HEK293 (cell line): Measurements from ENCODE around the gene STK11.

Experiments used
- CTCF ChIA-PET: fragments of 350-600 bp; formaldehyde crosslinking; extraction: SDS; loops from one replicate; lab custom pipeline; 2021; ENCODE audit warnings: antibody characterized with exemption; lab: Yijun Ruan, JAX
- POLR2A ChIA-PET: fragments of 300-600 bp; formaldehyde crosslinking; extraction: SDS; loops from one replicate; lab custom pipeline; 2020; ENCODE audit warnings: antibody characterized with exemption, inconsistent platforms; lab: Yijun Ruan, JAX
- H3K27ac ChIP-seq: fragments of 200-500 bp; sonication (Bioruptor generic); 2 replicates; pipeline ENCODE4 v1.5.1; 2014; ENCODE audit warnings: low read depth, low read length, control low read depth, inconsistent platforms; ENCODE audit errors: extremely low read depth
- H3K36me3 ChIP-seq, 2 experiments: fragments of 200-500 bp in 1 of 2; sonication (Bioruptor generic) in 1 of 2; 1 replicate in 1 of 2; 2 replicates in 1 of 2; pipeline ENCODE4 v1.5.1; 2014 to 2017; ENCODE audit warnings: inconsistent platforms in 2 of 2, low read length in 2 of 2; ENCODE audit not compliant: control insufficient read depth in 2 of 2, insufficient read depth in 1 of 2
- H3K4me1 ChIP-seq: fragments of 200-500 bp; sonication (Bioruptor generic); 2 replicates; pipeline ENCODE4 v1.5.1; 2014; ENCODE audit warnings: mild to moderate bottlenecking, low read length, inconsistent platforms; ENCODE audit not compliant: control insufficient read depth, insufficient read depth
- H3K4me3 ChIP-seq: 2 replicates; pipeline ENCODE4 v1.5.1; 2011; ENCODE audit warnings: low read depth, mild to moderate bottlenecking, control low read depth, low read length, moderate library complexity
- H3K9me3 ChIP-seq: fragments of 200-500 bp; sonication (Bioruptor generic); 2 replicates; pipeline ENCODE4 v1.5.1; 2014; ENCODE audit warnings: low read depth, low read length, inconsistent platforms; ENCODE audit not compliant: control insufficient read depth, insufficient read depth
- EGR2 ChIP-seq: fragments of 450-650 bp; formaldehyde crosslinking; IDR thresholded peaks from 2 replicates; pipeline ENCODE4 v1.5.1; 2016; ENCODE audit warnings: low read depth, missing biosample characterization, missing genetic modification characterization
- GLIS1 ChIP-seq: fragments of 450-650 bp; formaldehyde crosslinking; IDR thresholded peaks from 2 replicates; pipeline ENCODE4 v1.5.1; 2016; ENCODE audit warnings: missing biosample characterization, missing genetic modification characterization
- GLIS2 ChIP-seq: fragments of 450-650 bp; formaldehyde crosslinking; IDR thresholded peaks from 2 replicates; pipeline ENCODE4 v1.5.1; 2016; ENCODE audit warnings: missing biosample characterization, missing genetic modification characterization
- IKZF3 ChIP-seq: fragments of 450-650 bp; IDR thresholded peaks from 2 replicates; pipeline ENCODE4 v1.5.0; 2018; ENCODE audit warnings: missing biosample characterization, mild to moderate bottlenecking, missing genetic modification characterization, moderate library complexity
- KLF7 ChIP-seq: fragments of 450-650 bp; formaldehyde crosslinking; IDR thresholded peaks from 2 replicates; pipeline ENCODE4 v1.5.1; 2016; ENCODE audit warnings: missing biosample characterization, missing genetic modification characterization, borderline replicate concordance
- KLF9 ChIP-seq: fragments of 450-650 bp; formaldehyde crosslinking; IDR thresholded peaks from 2 replicates; pipeline ENCODE4 v1.5.1; 2016; ENCODE audit warnings: missing biosample characterization, missing genetic modification characterization, low read depth
- SP7 ChIP-seq: fragments of 450-650 bp; formaldehyde crosslinking; IDR thresholded peaks from 2 replicates; pipeline ENCODE4 v1.5.1; 2016; ENCODE audit warnings: missing biosample characterization, missing genetic modification characterization
- ZBTB49 ChIP-seq: fragments of 450-650 bp; formaldehyde crosslinking; IDR thresholded peaks from 2 replicates; pipeline ENCODE4 v1.5.1; 2016; ENCODE audit warnings: missing biosample characterization, missing genetic modification characterization, low read depth
- ZBTB7A ChIP-seq: fragments of 450-650 bp; formaldehyde crosslinking; IDR thresholded peaks from 2 replicates; pipeline ENCODE4 v1.5.1; 2016; ENCODE audit warnings: low read depth, missing biosample characterization, missing genetic modification characterization
- ZFHX2 ChIP-seq: fragments of 450-650 bp; formaldehyde crosslinking; conservative IDR thresholded peaks from 2 replicates; pipeline ENCODE4 v1.5.1; 2016; ENCODE audit warnings: missing biosample characterization, missing genetic modification characterization
- ZNF394 ChIP-seq: fragments of 450-650 bp; formaldehyde crosslinking; IDR thresholded peaks from 2 replicates; pipeline ENCODE4 v1.5.1; 2016; ENCODE audit warnings: missing biosample characterization, missing genetic modification characterization, mild to moderate bottlenecking, moderate library complexity, borderline replicate concordance
- ZNF529 ChIP-seq: fragments of 450-650 bp; formaldehyde crosslinking; IDR thresholded peaks from 2 replicates; pipeline ENCODE4 v1.5.1; 2017; ENCODE audit warnings: missing genetic modification characterization, missing biosample characterization; ENCODE audit not compliant: insufficient replicate concordance
- ZNF580 ChIP-seq: fragments of 450-650 bp; formaldehyde crosslinking; IDR thresholded peaks from 2 replicates; pipeline ENCODE4 v1.5.1; 2016; ENCODE audit warnings: missing biosample characterization, missing genetic modification characterization
- ZNF610 ChIP-seq: fragments of 450-650 bp; formaldehyde crosslinking; IDR thresholded peaks from 2 replicates; pipeline ENCODE4 v1.5.1; 2016; ENCODE audit warnings: missing biosample characterization, missing genetic modification characterization, borderline replicate concordance
- TF ChIP-seq, protein P1 (sequence below): fragments of 450-650 bp; formaldehyde crosslinking; IDR thresholded peaks from 2 replicates; pipeline ENCODE4 v1.5.1; 2016; ENCODE audit warnings: missing biosample characterization, missing genetic modification characterization
- TF ChIP-seq, protein P2 (sequence below): fragments of 450-650 bp; formaldehyde crosslinking; IDR thresholded peaks from 2 replicates; pipeline ENCODE4 v1.5.1; 2016; ENCODE audit warnings: missing biosample characterization, missing genetic modification characterization
- TF ChIP-seq, protein P3 (sequence below): fragments of 450-650 bp; formaldehyde crosslinking; IDR thresholded peaks from 2 replicates; pipeline ENCODE4 v1.5.1; 2016; ENCODE audit warnings: missing biosample characterization, missing genetic modification characterization, borderline replicate concordance
- TF ChIP-seq, protein P4 (sequence below): fragments of 450-650 bp; formaldehyde crosslinking; IDR thresholded peaks from 2 replicates; pipeline ENCODE4 v1.5.1; 2016; ENCODE audit warnings: missing biosample characterization, missing genetic modification characterization
- TF ChIP-seq, protein P5 (sequence below): fragments of 450-650 bp; formaldehyde crosslinking; IDR thresholded peaks from 2 replicates; pipeline ENCODE4 v1.5.1; 2016; ENCODE audit warnings: missing biosample characterization, missing genetic modification characterization

Gene STK11

GRCh38 chr19:1247748-1248138 lies 42.2 kb downstream of the STK11 start:
- peaks cover 0 to 21% of the 10 kb centered on the region in 2 experiments; a peak in 1 of 3 replicates for H3K36me3 ChIP-seq
- H3K4me1 ChIP-seq = peaks cover 4% of the 10 kb centered on the region; the same call in 1 of the 2 replicates
- H3K4me3 ChIP-seq = no peak overlapping the region
- ChIA-PET CTCF (interaction anchor here (5.5 kb wide), 1 partner anchor 17 kb away, joined by 299 read pairs; the partner anchor contains the start of gene CIRBP), POLR2A (interaction anchor here (7.7 kb wide), 1 partner anchor 22 kb away, joined by 231 read pairs; the partner anchor contains the start of gene CIRBP)
- H3K9me3 ChIP-seq = no peaks in the 10 kb centered on the region
- TF ChIP-seq ZBTB49 (tag by site-specific recombination) = no peak
- TF ChIP-seq ZNF580 = peak; percentile 61; the same call in 1 of the 2 replicates
- TF ChIP-seq, protein P1, sequence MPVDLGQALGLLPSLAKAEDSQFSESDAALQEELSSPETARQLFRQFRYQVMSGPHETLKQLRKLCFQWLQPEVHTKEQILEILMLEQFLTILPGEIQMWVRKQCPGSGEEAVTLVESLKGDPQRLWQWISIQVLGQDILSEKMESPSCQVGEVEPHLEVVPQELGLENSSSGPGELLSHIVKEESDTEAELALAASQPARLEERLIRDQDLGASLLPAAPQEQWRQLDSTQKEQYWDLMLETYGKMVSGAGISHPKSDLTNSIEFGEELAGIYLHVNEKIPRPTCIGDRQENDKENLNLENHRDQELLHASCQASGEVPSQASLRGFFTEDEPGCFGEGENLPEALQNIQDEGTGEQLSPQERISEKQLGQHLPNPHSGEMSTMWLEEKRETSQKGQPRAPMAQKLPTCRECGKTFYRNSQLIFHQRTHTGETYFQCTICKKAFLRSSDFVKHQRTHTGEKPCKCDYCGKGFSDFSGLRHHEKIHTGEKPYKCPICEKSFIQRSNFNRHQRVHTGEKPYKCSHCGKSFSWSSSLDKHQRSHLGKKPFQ (tag by site-specific recombination) = no peak
- TF ChIP-seq, protein P2, sequence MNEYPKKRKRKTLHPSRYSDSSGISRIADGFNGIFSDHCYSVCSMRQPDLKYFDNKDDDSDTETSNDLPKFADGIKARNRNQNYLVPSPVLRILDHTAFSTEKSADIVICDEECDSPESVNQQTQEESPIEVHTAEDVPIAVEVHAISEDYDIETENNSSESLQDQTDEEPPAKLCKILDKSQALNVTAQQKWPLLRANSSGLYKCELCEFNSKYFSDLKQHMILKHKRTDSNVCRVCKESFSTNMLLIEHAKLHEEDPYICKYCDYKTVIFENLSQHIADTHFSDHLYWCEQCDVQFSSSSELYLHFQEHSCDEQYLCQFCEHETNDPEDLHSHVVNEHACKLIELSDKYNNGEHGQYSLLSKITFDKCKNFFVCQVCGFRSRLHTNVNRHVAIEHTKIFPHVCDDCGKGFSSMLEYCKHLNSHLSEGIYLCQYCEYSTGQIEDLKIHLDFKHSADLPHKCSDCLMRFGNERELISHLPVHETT (tag by site-specific recombination) = peak; percentile 20; the same call in 1 of the 2 replicates
- TF ChIP-seq, protein P3, sequence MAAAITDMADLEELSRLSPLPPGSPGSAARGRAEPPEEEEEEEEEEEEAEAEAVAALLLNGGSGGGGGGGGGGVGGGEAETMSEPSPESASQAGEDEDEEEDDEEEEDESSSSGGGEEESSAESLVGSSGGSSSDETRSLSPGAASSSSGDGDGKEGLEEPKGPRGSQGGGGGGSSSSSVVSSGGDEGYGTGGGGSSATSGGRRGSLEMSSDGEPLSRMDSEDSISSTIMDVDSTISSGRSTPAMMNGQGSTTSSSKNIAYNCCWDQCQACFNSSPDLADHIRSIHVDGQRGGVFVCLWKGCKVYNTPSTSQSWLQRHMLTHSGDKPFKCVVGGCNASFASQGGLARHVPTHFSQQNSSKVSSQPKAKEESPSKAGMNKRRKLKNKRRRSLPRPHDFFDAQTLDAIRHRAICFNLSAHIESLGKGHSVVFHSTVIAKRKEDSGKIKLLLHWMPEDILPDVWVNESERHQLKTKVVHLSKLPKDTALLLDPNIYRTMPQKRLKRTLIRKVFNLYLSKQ (tag by site-specific recombination) = no peak
- TF ChIP-seq, protein P4, sequence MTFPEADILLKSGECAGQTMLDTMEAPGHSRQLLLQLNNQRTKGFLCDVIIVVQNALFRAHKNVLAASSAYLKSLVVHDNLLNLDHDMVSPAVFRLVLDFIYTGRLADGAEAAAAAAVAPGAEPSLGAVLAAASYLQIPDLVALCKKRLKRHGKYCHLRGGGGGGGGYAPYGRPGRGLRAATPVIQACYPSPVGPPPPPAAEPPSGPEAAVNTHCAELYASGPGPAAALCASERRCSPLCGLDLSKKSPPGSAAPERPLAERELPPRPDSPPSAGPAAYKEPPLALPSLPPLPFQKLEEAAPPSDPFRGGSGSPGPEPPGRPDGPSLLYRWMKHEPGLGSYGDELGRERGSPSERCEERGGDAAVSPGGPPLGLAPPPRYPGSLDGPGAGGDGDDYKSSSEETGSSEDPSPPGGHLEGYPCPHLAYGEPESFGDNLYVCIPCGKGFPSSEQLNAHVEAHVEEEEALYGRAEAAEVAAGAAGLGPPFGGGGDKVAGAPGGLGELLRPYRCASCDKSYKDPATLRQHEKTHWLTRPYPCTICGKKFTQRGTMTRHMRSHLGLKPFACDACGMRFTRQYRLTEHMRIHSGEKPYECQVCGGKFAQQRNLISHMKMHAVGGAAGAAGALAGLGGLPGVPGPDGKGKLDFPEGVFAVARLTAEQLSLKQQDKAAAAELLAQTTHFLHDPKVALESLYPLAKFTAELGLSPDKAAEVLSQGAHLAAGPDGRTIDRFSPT (tag by site-specific recombination) = 0 out of 2 replicates have a peak, but pooled peaks have one; percentile 65
- peak; percentile 59; the same call in 1 of the 2 replicates for TF ChIP-seq ZBTB7A (tag by site-specific recombination)
- H3K27ac ChIP-seq = no peak overlapping the region

- Histone ChIP-seq H3K4me3 (peak within 1 kb of the TSS; percentile 67), H3K9me3 (no peaks in the 10 kb centered on the region), H3K4me1 (peaks cover 4% of the 10 kb centered on the region; the same call in 1 of the 2 replicates), H3K36me3 (peaks cover 0 to 21% of the 10 kb centered on the region in 2 experiments; a peak in 1 of 3 replicates), H3K27ac (peak within 1 kb of the TSS; percentile 95)
- ChIA-PET POLR2A (interaction anchor here (0.9 to 1.0 kb wide), 2 partner anchors 18 to 21 kb away, joined by 4 to 17 read pairs; partner anchors contain the start of gene CIRBP), CTCF (no interaction called here)
- TF ChIP-seq ZNF394 (tag by site-specific recombination) = peak; percentile 41; the same call in 1 of the 2 replicates
- TF ChIP-seq GLIS1 (tag by site-specific recombination) = 0 out of 2 replicates have a peak, but pooled peaks have one; percentile 89
- TF ChIP-seq IKZF3 (tag by site-specific recombination) = peak; percentile 85; the same call in 1 of the 2 replicates
- peak; percentile 38 for TF ChIP-seq ZFHX2
- TF ChIP-seq KLF9 (tag by site-specific recombination) = peak; percentile 4; the same call in 1 of the 2 replicates
- TF ChIP-seq, protein P5, sequence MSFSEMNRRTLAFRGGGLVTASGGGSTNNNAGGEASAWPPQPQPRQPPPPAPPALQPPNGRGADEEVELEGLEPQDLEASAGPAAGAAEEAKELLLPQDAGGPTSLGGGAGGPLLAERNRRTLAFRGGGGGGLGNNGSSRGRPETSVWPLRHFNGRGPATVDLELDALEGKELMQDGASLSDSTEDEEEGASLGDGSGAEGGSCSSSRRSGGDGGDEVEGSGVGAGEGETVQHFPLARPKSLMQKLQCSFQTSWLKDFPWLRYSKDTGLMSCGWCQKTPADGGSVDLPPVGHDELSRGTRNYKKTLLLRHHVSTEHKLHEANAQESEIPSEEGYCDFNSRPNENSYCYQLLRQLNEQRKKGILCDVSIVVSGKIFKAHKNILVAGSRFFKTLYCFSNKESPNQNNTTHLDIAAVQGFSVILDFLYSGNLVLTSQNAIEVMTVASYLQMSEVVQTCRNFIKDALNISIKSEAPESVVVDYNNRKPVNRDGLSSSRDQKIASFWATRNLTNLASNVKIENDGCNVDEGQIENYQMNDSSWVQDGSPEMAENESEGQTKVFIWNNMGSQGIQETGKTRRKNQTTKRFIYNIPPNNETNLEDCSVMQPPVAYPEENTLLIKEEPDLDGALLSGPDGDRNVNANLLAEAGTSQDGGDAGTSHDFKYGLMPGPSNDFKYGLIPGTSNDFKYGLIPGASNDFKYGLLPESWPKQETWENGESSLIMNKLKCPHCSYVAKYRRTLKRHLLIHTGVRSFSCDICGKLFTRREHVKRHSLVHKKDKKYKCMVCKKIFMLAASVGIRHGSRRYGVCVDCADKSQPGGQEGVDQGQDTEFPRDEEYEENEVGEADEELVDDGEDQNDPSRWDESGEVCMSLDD (tag by site-specific recombination) = peak; percentile 79
- no peak for TF ChIP-seq ZNF610 (tag by site-specific recombination)
- 0 out of 2 replicates have a peak, but pooled peaks have one; percentile 19 for TF ChIP-seq KLF7 (tag by site-specific recombination)
- TF ChIP-seq SP7 (tag by site-specific recombination) = peak; percentile 71
- no peak for TF ChIP-seq ZNF529 (tag by site-specific recombination)
- TF ChIP-seq EGR2 (tag by site-specific recombination) = 0 out of 2 replicates have a peak, but pooled peaks have one; percentile 23
- TF ChIP-seq GLIS2 (tag by site-specific recombination) = peak; percentile 7; the same call in 1 of the 2 replicates
These were observed 42.7 kb downstream of the STK11 start, which contains the start of gene MIDN for GRCh38 chr19:1248139-1248785. Gene MIDN (plus strand): TSS chr19:1248583. CDS start chr19:1250297, 1,714 bp downstream.
